ENCODE measurements around the gene BSND.

GRCh38 chr1:54986533-54986932, 12.2 kb upstream of the BSND start:
- TF ChIP-seq CTCF (IDR thresholded peaks at IDR 0.05): no peak
- no peak for TF ChIP-seq EP300 (IDR thresholded peaks at IDR 0.05)

Data from ovary (tissue), 3 donors.